B cell (primary cell): ENCODE measurements around the gene GNGT1. TPM values are rescaled to one million over a fixed set of nuclear protein-coding genes. Genes with fewer than 3 reads are reported as not detected.

ENCODE experiments used
- ATAC-seq: fragments of 200-7000 bp; cut with Tn5 transposase; one replicate; pipeline ENCODE4 v1.10.0; 2021; ENCODE audit warnings: low read depth, mild to moderate bottlenecking, moderate number of reproducible peaks, moderate library complexity
- CTCF ChIA-PET: fragments of 350-600 bp; sonication (Branson Sonifier 250); formaldehyde crosslinking; loops from one replicate; lab custom pipeline; 2021; ENCODE audit warnings: antibody characterized with exemption, inconsistent platforms; lab: Charles Lee
- POLR2A ChIA-PET: fragments of 350-600 bp; sonication (Branson Sonifier 250); formaldehyde crosslinking; loops from one replicate; lab custom pipeline; 2021; ENCODE audit warnings: antibody characterized with exemption; lab: Charles Lee
- DNase-seq: peaks from one replicate; pipeline ENCODE4 v3.0.0; 2013
- H2AFZ ChIP-seq: 2 replicates; pipeline ENCODE4 v1.6.1; 2012; ENCODE audit warnings: mild to moderate bottlenecking, low read depth, low read length; ENCODE audit not compliant: insufficient read depth, poor library complexity, severe bottlenecking
- H3K27ac ChIP-seq, 2 donors: 1 replicate in 1 of 2; 2 replicates in 1 of 2; pipeline ENCODE4 v1.5.1; 2012 to 2013; ENCODE audit warnings: low read length in 2 of 2, mild to moderate bottlenecking in 2 of 2, moderate library complexity in 1 of 2
- H3K27me3 ChIP-seq, 4 experiments: fragments of 200-600 bp in 1 of 4; sonication (generic) in 1 of 4; replicated peaks in 1 of 4; 1 replicate in 2 of 4; 2 replicates in 2 of 4; pipeline versions ENCODE4 v1.6.1 to v1.7.0; 2013 to 2016; ENCODE audit warnings: low read length in 3 of 4, mild to moderate bottlenecking in 2 of 4, mixed read lengths in 1 of 4, moderate library complexity in 1 of 4; ENCODE audit not compliant: insufficient read depth in 4 of 4, control insufficient read depth in 3 of 4; ENCODE audit errors: control extremely low read depth in 1 of 4
- H3K36me3 ChIP-seq, 2 experiments: replicated peaks in 1 of 2; 1 replicate in 1 of 2; 2 replicates in 1 of 2; pipeline versions ENCODE4 v1.6.1 to v1.7.1; 2013; ENCODE audit warnings: low read length in 1 of 2; ENCODE audit not compliant: insufficient read depth in 2 of 2, control insufficient read depth in 1 of 2; ENCODE audit errors: control extremely low read depth in 1 of 2, extremely low read depth in 1 of 2
- H3K4me1 ChIP-seq, 2 donors: fragments of 200-600 bp in 1 of 2; sonication (generic) in 1 of 2; 1 replicate in 1 of 2; 2 replicates in 1 of 2; pipeline versions ENCODE4 v1.5.1 to v1.6.1; 2013 to 2017; ENCODE audit warnings: low read length in 2 of 2; ENCODE audit not compliant: control insufficient read depth in 2 of 2, insufficient read depth in 2 of 2
- H3K4me2 ChIP-seq: replicated peaks from 2 replicates; pipeline ENCODE3; 2012; ENCODE audit warnings: mild to moderate bottlenecking, low read depth, low read length; ENCODE audit not compliant: poor library complexity, severe bottlenecking
- H3K4me3 ChIP-seq, 5 experiments: fragments of 200-600 bp in 1 of 5; sonication (generic) in 1 of 5; 1 replicate in 3 of 5; 2 replicates in 2 of 5; pipeline versions ENCODE4 v1.5.1 to v1.7.0; 2011 to 2016; ENCODE audit warnings: low read length in 4 of 5, mild to moderate bottlenecking in 4 of 5, low read depth in 2 of 5, control low read depth in 1 of 5, moderate library complexity in 1 of 5; ENCODE audit not compliant: insufficient read depth in 1 of 5; ENCODE audit errors: control extremely low read depth in 1 of 5, extremely low read depth in 1 of 5
- H3K79me2 ChIP-seq: fragments of 200-600 bp; sonication (generic); one replicate; pipeline ENCODE4 v1.6.0; 2016; ENCODE audit warnings: low read length; ENCODE audit not compliant: control insufficient read depth, insufficient read depth
- H3K9ac ChIP-seq: fragments of 200-600 bp; sonication (generic); 2 replicates; pipeline ENCODE4 v1.6.1; 2017; ENCODE audit warnings: mild to moderate bottlenecking, low read length, moderate library complexity
- H3K9me3 ChIP-seq, 3 donors: one replicate each; pipeline versions ENCODE4 v1.6.1 to v1.7.1; 2013; ENCODE audit warnings: low read length in 2 of 3; ENCODE audit not compliant: control insufficient read depth in 2 of 3, insufficient read depth in 1 of 3; ENCODE audit errors: control extremely low read depth in 1 of 3
- H4K20me1 ChIP-seq: 2 replicates; pipeline ENCODE4 v1.6.0; 2012; ENCODE audit warnings: mild to moderate bottlenecking, low read length; ENCODE audit not compliant: insufficient read depth, control insufficient read depth, poor library complexity, severe bottlenecking
- H3K27ac Mint-ChIP-seq: one replicate; pipeline ENCODE4 v1.8.0; 2021; ENCODE audit warnings: mixed read lengths
- H3K27me3 Mint-ChIP-seq: one replicate; pipeline ENCODE4 v1.8.0; 2021; ENCODE audit warnings: mixed read lengths
- H3K4me1 Mint-ChIP-seq: one replicate; pipeline ENCODE4 v1.8.0; 2021; ENCODE audit warnings: mixed read lengths
- H3K4me3 Mint-ChIP-seq: one replicate; pipeline ENCODE4 v1.8.0; 2021; ENCODE audit warnings: mixed read lengths
- H3K9me3 Mint-ChIP-seq: one replicate; pipeline ENCODE4 v1.8.0; 2022; ENCODE audit warnings: mixed read lengths; ENCODE audit not compliant: insufficient read depth
- CTCF ChIP-seq: fragments of 200-600 bp; IDR thresholded peaks from one replicate; pipeline ENCODE4 v1.8.0; 2022; ENCODE audit warnings: antibody characterized with exemption, mild to moderate bottlenecking
- EZH2 ChIP-seq: IDR thresholded peaks from 2 replicates; pipeline ENCODE4 v1.6.1; 2012; ENCODE audit warnings: borderline replicate concordance, low read depth, mild to moderate bottlenecking, moderate library complexity, low read length; ENCODE audit not compliant: insufficient read depth, poor library complexity, severe bottlenecking
- WGBS: methylation state at CpG from one replicate; pipeline ENCODE4 v1.1.5; 2013; ENCODE audit warnings: missing lambda C conversion rate; ENCODE audit not compliant: insufficient coverage; 5-methylcytosine and 5-hydroxymethylcytosine counted together
- intact Hi-C: fragments of 100-400 bp; cut with micrococcal nuclease; formaldehyde crosslinking; loops from one replicate; pipeline ENCODE4 v1.10.0; 2022
- polyA plus RNA-seq: library from polyadenylated mRNA; depleted of rRNA; stranded (reverse); fragments of >200 nt; gene quantifications from 2 replicates; pipeline ENCODE4 v1.2.3, GENCODE V29; 2012
- total RNA-seq, 2 donors: library from RNA; stranded (reverse); fragments of 120-200 nt in 1 of 2; gene quantifications; 1 replicate in 1 of 2; 2 replicates in 1 of 2; pipeline versions ENCODE4 v1.2.3 to v1.2.4, GENCODE V29; 2013 to 2022

The GNGT1 gene
- total and polyA plus RNA-seq, 2 donors (not counting 1 experiment from before 2014, with no cell fraction given), result not detected

GRCh38 chr7:93890041-93890463 is 16.3 kb upstream of the GNGT1 start:
- H3K9me3 ChIP-seq, result peaks cover 0 to 10% (median 0%) of the 10 kb centered on the region in 3 donors
- no peak for ATAC-seq
- H3K4me2 ChIP-seq, result peak overlapping the region; percentile 95
- ChIA-PET POLR2A (no interaction called here), CTCF (interaction anchor here (3.1 kb wide), 1 partner anchor 198 kb away, joined by 10 read pairs; no protein-coding TSS in a partner anchor)
- H3K4me3 Mint-ChIP-seq, result peak overlapping the region; percentile 94
- H3K4me1 Mint-ChIP-seq, result peaks cover 15% of the 10 kb centered on the region
- 3% methylated on average over 24 of the region's 28 CpGs for WGBS
- H4K20me1 ChIP-seq, result no peaks in the 10 kb centered on the region
- H3K9ac ChIP-seq, result peak overlapping the region; percentile 67
- peaks cover 0 to 34% (median 25%) of the 10 kb centered on the region in 4 experiments for H3K27me3 ChIP-seq
- peak overlapping the region; percentile 31 to 79 (median 44) for H3K4me3 ChIP-seq
- H3K36me3 ChIP-seq, result no peaks in the 10 kb centered on the region
- peak overlapping the region; percentile 81 for H2AFZ ChIP-seq
- peaks cover 14% of the 10 kb centered on the region in 2 donors for H3K4me1 ChIP-seq
- peaks cover 63% of the 10 kb centered on the region for H3K27me3 Mint-ChIP-seq
- H3K79me2 ChIP-seq, result no peaks in the 10 kb centered on the region
- peak overlapping the region; percentile 53 for H3K27ac Mint-ChIP-seq
- H3K9me3 Mint-ChIP-seq, result no peaks in the 10 kb centered on the region
- TF ChIP-seq CTCF (no peak), EZH2 (no peak)
- DNase-seq, result peak; percentile 35
- intact Hi-C loops, result no loop called here
- no peak overlapping the region for H3K27ac ChIP-seq

- Histone ChIP-seq H3K4me2 (peak within 1 kb of the TSS; percentile 95), H3K9me3 (peaks cover 0 to 10% (median 0%) of the 10 kb centered on the region in 3 donors), H2AFZ (peak within 1 kb of the TSS; percentile 81), H3K4me1 (peaks cover 14% of the 10 kb centered on the region in 2 donors), H4K20me1 (no peaks in the 10 kb centered on the region), H3K9ac (peak within 1 kb of the TSS; percentile 67), H3K36me3 (no peaks in the 10 kb centered on the region), H3K4me3 (peak within 1 kb of the TSS; percentile 31 to 79 (median 44)), H3K27me3 (peaks cover 0 to 34% (median 25%) of the 10 kb centered on the region in 4 experiments), H3K27ac (no peak within 1 kb of the TSS), H3K79me2 (no peaks in the 10 kb centered on the region)
- ATAC-seq (peak; percentile 33), DNase-seq (peak; percentile 17)
- intact Hi-C loops, result no loop called here
- Mint-ChIP-seq H3K27me3 (peaks cover 63% of the 10 kb centered on the region), H3K9me3 (no peaks in the 10 kb centered on the region), H3K4me3 (peak within 1 kb of the TSS; percentile 94), H3K27ac (peak within 1 kb of the TSS; percentile 53), H3K4me1 (peaks cover 15% of the 10 kb centered on the region)
- TF ChIP-seq CTCF, result no peak
- TF ChIP-seq EZH2, result no peak
- WGBS, result 3% methylated on average over 44 of the region's 49 CpGs
- POLR2A ChIA-PET, result no interaction called here
- CTCF ChIA-PET, result no interaction called here
Measured at GRCh38 chr7:93890464-93891068, 15.8 kb upstream of the GNGT1 start, which contains the start of gene TFPI2. TSS of gene TFPI2 (minus strand) at chr7:93890753. CDS start at chr7:93890678, 75 bp downstream.
